DND-41 (cell line): ENCODE measurements around the gene SENP2.

Experiments
- CTCF ChIP-seq: IDR thresholded peaks from 2 replicates; pipeline ENCODE4 v1.5.1; 2012; ENCODE audit warnings: borderline replicate concordance, low read length, moderate library complexity, mild to moderate bottlenecking; ENCODE audit not compliant: poor library complexity, severe bottlenecking; ENCODE audit errors: extremely low read depth
- EZH2 ChIP-seq: IDR thresholded peaks from 3 replicates; pipeline ENCODE4 v1.6.1; 2012; ENCODE audit warnings: borderline replicate concordance, low read depth, mild to moderate bottlenecking, moderate library complexity, low read length, inconsistent platforms; ENCODE audit not compliant: severe bottlenecking

DNA sequence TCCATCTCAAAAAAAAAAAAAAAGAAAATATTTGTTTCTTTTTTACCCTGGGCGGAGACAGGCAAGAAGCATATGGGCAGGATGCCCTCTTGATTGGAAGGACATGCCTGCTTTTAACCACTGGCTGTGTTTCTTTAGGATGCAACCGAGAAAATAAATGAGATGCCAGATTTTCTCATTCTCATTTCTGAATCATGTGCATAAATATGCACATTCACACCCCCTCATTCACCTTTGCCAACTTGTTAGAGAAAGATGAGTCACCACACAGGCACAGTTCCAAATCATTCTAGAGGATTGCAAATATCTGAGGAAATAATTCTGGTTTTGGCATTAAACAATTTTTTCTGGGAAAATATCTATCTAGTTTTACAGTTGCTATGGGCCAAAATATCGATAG lies 37.0 kb upstream of the SENP2 start:
- TF ChIP-seq CTCF (no peak), EZH2 (no peak)
